ENCODE data around the gene HNRNPUL1.

DNA sequence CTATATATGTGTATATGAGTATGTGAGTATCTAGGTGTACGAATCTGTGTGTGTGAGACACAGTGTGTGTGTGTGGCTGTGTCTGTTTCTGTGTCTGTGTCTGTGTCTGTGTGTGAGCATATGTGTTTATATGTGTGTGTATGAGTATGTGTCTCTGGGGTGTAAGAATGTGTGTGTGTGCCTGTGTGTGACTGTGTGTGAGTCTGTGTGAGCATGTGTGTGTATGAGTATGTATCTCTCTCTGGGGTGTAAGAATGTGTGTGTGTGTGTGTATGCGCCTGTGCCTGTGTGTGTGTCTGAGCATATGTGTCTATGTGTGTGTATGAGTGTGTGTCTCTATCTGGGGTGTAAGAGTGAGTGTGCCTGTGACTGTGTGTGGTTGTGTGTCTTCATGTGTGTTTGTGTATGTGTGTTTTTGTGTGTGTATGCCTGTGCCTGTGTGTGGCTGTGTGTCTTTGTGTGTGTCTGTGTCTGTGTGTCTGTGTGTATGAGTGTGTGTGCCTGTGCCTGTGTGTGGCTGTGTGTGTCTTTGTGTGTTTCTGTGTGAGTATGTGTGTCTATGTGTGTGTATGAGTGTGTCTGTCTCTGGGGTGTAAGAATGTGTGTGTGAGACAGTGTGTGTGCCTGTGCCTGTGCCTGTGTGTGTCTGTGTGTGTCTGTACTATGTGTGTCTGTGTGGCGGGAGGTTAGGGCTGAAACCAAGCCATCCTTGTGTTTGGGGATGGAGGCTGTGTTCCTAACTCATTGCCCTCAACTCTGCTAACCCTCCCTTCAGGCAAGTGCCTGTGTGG is 33.9 kb upstream of the HNRNPUL1 start:
- TF ChIP-seq, protein P1, sequence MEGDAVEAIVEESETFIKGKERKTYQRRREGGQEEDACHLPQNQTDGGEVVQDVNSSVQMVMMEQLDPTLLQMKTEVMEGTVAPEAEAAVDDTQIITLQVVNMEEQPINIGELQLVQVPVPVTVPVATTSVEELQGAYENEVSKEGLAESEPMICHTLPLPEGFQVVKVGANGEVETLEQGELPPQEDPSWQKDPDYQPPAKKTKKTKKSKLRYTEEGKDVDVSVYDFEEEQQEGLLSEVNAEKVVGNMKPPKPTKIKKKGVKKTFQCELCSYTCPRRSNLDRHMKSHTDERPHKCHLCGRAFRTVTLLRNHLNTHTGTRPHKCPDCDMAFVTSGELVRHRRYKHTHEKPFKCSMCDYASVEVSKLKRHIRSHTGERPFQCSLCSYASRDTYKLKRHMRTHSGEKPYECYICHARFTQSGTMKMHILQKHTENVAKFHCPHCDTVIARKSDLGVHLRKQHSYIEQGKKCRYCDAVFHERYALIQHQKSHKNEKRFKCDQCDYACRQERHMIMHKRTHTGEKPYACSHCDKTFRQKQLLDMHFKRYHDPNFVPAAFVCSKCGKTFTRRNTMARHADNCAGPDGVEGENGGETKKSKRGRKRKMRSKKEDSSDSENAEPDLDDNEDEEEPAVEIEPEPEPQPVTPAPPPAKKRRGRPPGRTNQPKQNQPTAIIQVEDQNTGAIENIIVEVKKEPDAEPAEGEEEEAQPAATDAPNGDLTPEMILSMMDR (conservative IDR thresholded peaks at IDR 0.05; ENCODE audit: low read depth, low read length): no peak
- no peak for TF ChIP-seq EZH2 (IDR thresholded peaks at IDR 0.05; ENCODE audit: low read length, unreplicated experiment)
